Mesothelial cell of epicardium (in vitro differentiated cells): ENCODE results near the gene TRIM46. TPM values are rescaled to one million over a fixed set of nuclear protein-coding genes. Genes with fewer than 3 reads are reported as not detected.
"Not testable (repeated sequence)": the region's sequence is repeated elsewhere in the genome, so short reads cannot be mapped to it uniquely, and the experiment has no call there.

ENCODE experiments used
- DNase-seq, 2 experiments: peaks; one replicate each; pipeline ENCODE4 v3.0.0; 2021; ENCODE audit warnings: low spot score in 2 of 2; ENCODE audit not compliant: unreplicated experiment in 2 of 2
- H3K27ac Mint-ChIP-seq: 2 replicates; pipeline ENCODE4 v1.8.0; 2021; ENCODE audit warnings: mixed read lengths
- H3K27me3 Mint-ChIP-seq: 2 replicates; pipeline ENCODE4 v1.8.0; 2021; ENCODE audit warnings: low read depth, mixed read lengths
- H3K36me3 Mint-ChIP-seq: 2 replicates; pipeline ENCODE4 v1.8.0; 2021; ENCODE audit warnings: mixed read lengths
- H3K4me1 Mint-ChIP-seq: 2 replicates; pipeline ENCODE4 v1.8.0; 2021; ENCODE audit warnings: mixed read lengths
- H3K4me3 Mint-ChIP-seq: 2 replicates; pipeline ENCODE4 v1.8.0; 2021; ENCODE audit warnings: mild to moderate bottlenecking, moderate library complexity, mixed read lengths
- H3K9me3 Mint-ChIP-seq: 2 replicates; pipeline ENCODE4 v1.8.0; 2021; ENCODE audit warnings: mixed read lengths
- CTCF ChIP-seq: fragments of 200-600 bp; sonication (generic); IDR thresholded peaks from one replicate; pipeline ENCODE4 v1.5.0; 2021; ENCODE audit warnings: antibody characterized with exemption; ENCODE audit not compliant: unreplicated experiment
- total RNA-seq: library from RNA; stranded (reverse); gene quantifications from 3 replicates; pipeline ENCODE4 v1.2.1, GENCODE V29; 2021

TRIM46 gene
- total RNA-seq, 1 donor from 2014 or later: 6.3 TPM

GRCh38 chr1:155193275-155193990 is 19.8 kb downstream of the TRIM46 start:
- TF ChIP-seq CTCF: peak; percentile 92
- H3K36me3 Mint-ChIP-seq: peaks cover 5% of the 10 kb centered on the region
- no peaks in the 10 kb centered on the region for H3K27me3 Mint-ChIP-seq
- H3K4me1 Mint-ChIP-seq: peaks cover 24% of the 10 kb centered on the region
- H3K4me3 Mint-ChIP-seq: peak overlapping the region; percentile 82
- DNase-seq: peak; percentile 75 to 94
- peak overlapping the region; percentile 99 for H3K27ac Mint-ChIP-seq
- no peaks in the 10 kb centered on the region for H3K9me3 Mint-ChIP-seq

- DNase-seq, H3K9me3 Mint-ChIP-seq, H3K27me3 Mint-ChIP-seq, H3K36me3 Mint-ChIP-seq: not testable (repeated sequence)
- peak overlapping the region; percentile 82 for H3K4me3 Mint-ChIP-seq
- H3K4me1 Mint-ChIP-seq: peaks cover 24% of the 10 kb centered on the region
- peak overlapping the region; percentile 99 for H3K27ac Mint-ChIP-seq
Measured at GRCh38 chr1:155193991-155194240, 20.3 kb downstream of the TRIM46 start.

GRCh38 chr1:155195201-155196102 is 21.8 kb downstream of the TRIM46 start:
- Mint-ChIP-seq H3K27me3 (no peaks in the 10 kb centered on the region), H3K36me3 (peaks cover 5% of the 10 kb centered on the region), H3K9me3 (no peaks in the 10 kb centered on the region), H3K4me3 (peak overlapping the region; percentile 65), H3K4me1 (peaks cover 24% of the 10 kb centered on the region), H3K27ac (peak overlapping the region; percentile 78)
- TF ChIP-seq CTCF: no peak
- no peak for DNase-seq

- Mint-ChIP-seq H3K27ac (no peak overlapping the region), H3K4me1 (peaks cover 24% of the 10 kb centered on the region), H3K27me3 (no peaks in the 10 kb centered on the region), H3K4me3 (no peak overlapping the region), H3K9me3 (no peaks in the 10 kb centered on the region), H3K36me3 (peaks cover 5% of the 10 kb centered on the region)
- no peak for DNase-seq
- TF ChIP-seq CTCF: no peak
Measured at GRCh38 chr1:155196103-155196892, 22.6 kb downstream of the TRIM46 start.

- no peak for TF ChIP-seq CTCF
- H3K4me1 Mint-ChIP-seq: peaks cover 24% of the 10 kb centered on the region
- H3K27ac Mint-ChIP-seq: no peak overlapping the region
- no peak overlapping the region for H3K4me3 Mint-ChIP-seq
- no peaks in the 10 kb centered on the region for H3K27me3 Mint-ChIP-seq
- peaks cover 5% of the 10 kb centered on the region for H3K36me3 Mint-ChIP-seq
- no peaks in the 10 kb centered on the region for H3K9me3 Mint-ChIP-seq
- no peak for DNase-seq
Measured at GRCh38 chr1:155196893-155197638, 23.4 kb downstream of the TRIM46 start.
